Measurements from ENCODE around the gene TTLL11. TPM values are rescaled to one million over a fixed set of nuclear protein-coding genes. Genes with fewer than 3 reads are reported as not detected.

TTLL11 gene
- total and polyA plus RNA-seq, 2 experiments from 2014 or later, result 0.57 to 1.4 TPM

DNA sequence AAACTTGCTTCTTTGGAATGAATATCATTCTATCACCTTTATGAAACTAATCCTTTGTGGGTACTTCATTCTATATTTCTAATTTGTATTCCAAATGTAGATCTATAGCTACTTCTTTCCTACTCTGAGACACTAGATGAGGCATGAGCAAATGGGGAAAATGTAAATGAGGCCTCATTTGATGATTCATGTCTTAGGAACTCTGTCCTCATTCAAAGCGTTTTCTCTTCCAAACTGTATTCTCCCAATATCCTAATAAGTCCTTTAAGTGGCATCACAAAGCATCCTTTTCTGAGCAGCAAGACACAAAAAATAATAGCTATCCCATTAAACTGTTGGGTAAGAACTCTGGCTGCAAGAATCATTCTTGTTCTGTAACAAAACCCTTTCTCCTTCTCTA, 56.1 kb downstream of the TTLL11 start:
- ATAC-seq (no peak), DNase-seq (ENCODE audit: low spot score) (no peak)
- Histone ChIP-seq H4K20me1 (replicated peaks; ENCODE audit: insufficient read depth) (no peaks in the 10 kb centered on the region), H3K9me2 (ENCODE audit: insufficient read depth) (no peaks in the 10 kb centered on the region), H3K4me1 (ENCODE audit: insufficient read depth) (peaks cover 6% of the 10 kb centered on the region; the same call in 1 of the 2 replicates), H2AFZ (no peak overlapping the region), H3F3A (replicated peaks; ENCODE audit: low read depth) (no peaks in the 10 kb centered on the region), H3K4me3 (no peak overlapping the region), H3K4me2 (no peak overlapping the region), H3K27me3 (ENCODE audit: insufficient read depth) (no peaks in the 10 kb centered on the region), H3K36me3 (ENCODE audit: insufficient read depth) (no peaks in the 10 kb centered on the region), H3K79me2 (replicated peaks; ENCODE audit: insufficient read depth) (no peaks in the 10 kb centered on the region), H3K27ac (ENCODE audit: low read depth) (no peak overlapping the region)
- Mint-ChIP-seq H3K36me3 (ENCODE audit: low read depth) (no peaks in the 10 kb centered on the region), H3K27ac (no peak overlapping the region), H3K4me1 (peaks cover 30% of the 10 kb centered on the region), H3K9me3 (no peaks in the 10 kb centered on the region), H3K4me3 (no peak overlapping the region), H3K27me3 (ENCODE audit: insufficient read depth, low read depth, poor library complexity) (peaks cover 6% of the 10 kb centered on the region)
- TF ChIP-seq POLR2AphosphoS5 (IDR thresholded peaks at IDR 0.05; ENCODE audit: low read depth) (no peak), ZNF331 (CRISPR knock-in tag; IDR thresholded peaks at IDR 0.05; ENCODE audit: low read depth) (no peak), REST (IDR thresholded peaks at IDR 0.05; ENCODE audit: unreplicated experiment) (no peak), CTCF (conservative IDR thresholded peaks at IDR 0.05; ENCODE audit: low read depth in 2 of 2) (no peak), ZNF114 (CRISPR knock-in tag; IDR thresholded peaks at IDR 0.05) (no peak), ZNF462 (CRISPR knock-in tag; IDR thresholded peaks at IDR 0.05) (no peak), ETS1 (IDR thresholded peaks at IDR 0.05) (no peak), STAT1 (IDR thresholded peaks at IDR 0.05; ENCODE audit: unreplicated experiment) (no peak), JUNB (IDR thresholded peaks at IDR 0.05; ENCODE audit: unreplicated experiment) (no peak), CREB1 (CRISPR knock-in tag; IDR thresholded peaks at IDR 0.05; ENCODE audit: low read depth) (no peak), EZH2 (IDR thresholded peaks at IDR 0.05; ENCODE audit: low read depth, unreplicated experiment) (no peak)
